SJSA1 (cell line): ENCODE measurements around the gene CSNK2A3. TPM values are rescaled to one million over a fixed set of nuclear protein-coding genes. Genes with fewer than 3 reads are reported as not detected.
"Not testable (repeated sequence)": the region's sequence is repeated elsewhere in the genome, so short reads cannot be mapped to it uniquely, and the experiment has no call there.

Experiments
- DNase-seq, 2 experiments: peaks; one replicate each; pipeline ENCODE4 v3.0.0-alpha.2; 2015 to 2020; ENCODE audit warnings: low spot score in 2 of 2, low read depth in 1 of 2
- H3K27ac ChIP-seq: fragments of 250-450 bp; sonication (Bioruptor Pico); 2 replicates; pipeline ENCODE4 v1.5.1; 2020; ENCODE audit warnings: mild to moderate bottlenecking, moderate library complexity
- H3K27me3 ChIP-seq: fragments of 250-450 bp; sonication (Bioruptor Pico); replicated peaks from 2 replicates; pipeline ENCODE4 v1.5.1; 2020; ENCODE audit warnings: mild to moderate bottlenecking, moderate library complexity
- H3K36me3 ChIP-seq: fragments of 250-450 bp; sonication (Bioruptor Pico); 2 replicates; pipeline ENCODE4 v1.5.1; 2020; ENCODE audit warnings: mild to moderate bottlenecking
- H3K4me1 ChIP-seq: fragments of 250-450 bp; sonication (Bioruptor Pico); replicated peaks from 2 replicates; pipeline ENCODE4 v1.6.1; 2021; ENCODE audit warnings: mild to moderate bottlenecking
- H3K4me3 ChIP-seq: fragments of 250-450 bp; sonication (Bioruptor Pico); 2 replicates; pipeline ENCODE4 v1.5.1; 2020; ENCODE audit warnings: mild to moderate bottlenecking
- H3K9me3 ChIP-seq: fragments of 250-450 bp; sonication (Bioruptor Pico); replicated peaks from 2 replicates; pipeline ENCODE4 v1.5.1; 2020; ENCODE audit warnings: mild to moderate bottlenecking
- total RNA-seq: library from RNA; depleted of rRNA; stranded (reverse); fragments of >200 nt; shearing (Covaris generic); gene quantifications from 2 replicates; pipeline ENCODE4 v1.2.3, GENCODE V29; 2014; rRNA removed

CSNK2A3 gene
- 0.53 and 2.3 TPM in 2 replicates for total RNA-seq

- not testable (repeated sequence) for H3K4me1 ChIP-seq, H3K36me3 ChIP-seq, H3K27ac ChIP-seq, DNase-seq, H3K27me3 ChIP-seq, H3K4me3 ChIP-seq, H3K9me3 ChIP-seq
Observed at GRCh38 chr11:11352878-11353277, at the start of gene CSNK2A3. Gene CSNK2A3 (minus strand): TSS chr11:11353250. CDS start chr11:11353119, 131 bp downstream.

GRCh38 chr11:11401960-11402535 is 49.0 kb upstream of the CSNK2A3 start:
- H3K27me3 ChIP-seq: no peaks in the 10 kb centered on the region
- H3K4me3 ChIP-seq: no peak overlapping the region
- no peaks in the 10 kb centered on the region for H3K36me3 ChIP-seq
- DNase-seq: no peak
- H3K27ac ChIP-seq: no peak overlapping the region
- H3K9me3 ChIP-seq: no peaks in the 10 kb centered on the region
- H3K4me1 ChIP-seq: no peaks in the 10 kb centered on the region

DNA sequence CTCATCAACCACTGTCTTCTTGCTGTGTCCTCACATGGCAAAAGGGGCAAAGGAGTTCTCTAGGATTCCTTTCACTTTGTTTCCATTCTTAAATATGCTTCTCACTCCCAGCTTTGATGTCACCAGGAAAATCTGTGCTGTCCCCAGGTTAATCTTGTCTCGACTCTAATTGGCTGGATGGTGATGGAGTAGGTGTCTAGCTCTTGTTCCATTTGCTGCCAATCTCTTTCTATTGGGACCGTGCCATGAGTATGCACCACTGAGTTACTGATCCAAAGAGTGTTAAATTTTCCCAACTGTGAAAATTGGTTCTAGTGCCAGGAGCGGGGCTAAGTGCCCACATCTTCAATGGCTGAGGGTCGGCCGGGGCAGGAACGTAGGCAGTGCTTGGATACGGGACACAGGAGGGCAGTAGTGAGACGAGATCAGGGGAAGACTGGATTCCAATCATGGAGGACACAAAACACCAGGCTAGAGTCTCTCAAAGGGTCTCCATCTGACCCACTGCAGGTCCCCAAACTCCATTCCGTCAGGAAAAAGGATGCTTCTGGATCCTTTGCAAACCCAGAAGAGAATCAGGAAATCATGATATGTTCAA is 47.7 kb upstream of the CSNK2A3 start:
- DNase-seq: no peak
- Histone ChIP-seq H3K27ac (no peak overlapping the region), H3K4me1 (peaks cover 6% of the 10 kb centered on the region; the same call in 1 of the 2 replicates), H3K9me3 (no peaks in the 10 kb centered on the region), H3K4me3 (no peak overlapping the region), H3K36me3 (no peaks in the 10 kb centered on the region), H3K27me3 (no peaks in the 10 kb centered on the region)

DNA sequence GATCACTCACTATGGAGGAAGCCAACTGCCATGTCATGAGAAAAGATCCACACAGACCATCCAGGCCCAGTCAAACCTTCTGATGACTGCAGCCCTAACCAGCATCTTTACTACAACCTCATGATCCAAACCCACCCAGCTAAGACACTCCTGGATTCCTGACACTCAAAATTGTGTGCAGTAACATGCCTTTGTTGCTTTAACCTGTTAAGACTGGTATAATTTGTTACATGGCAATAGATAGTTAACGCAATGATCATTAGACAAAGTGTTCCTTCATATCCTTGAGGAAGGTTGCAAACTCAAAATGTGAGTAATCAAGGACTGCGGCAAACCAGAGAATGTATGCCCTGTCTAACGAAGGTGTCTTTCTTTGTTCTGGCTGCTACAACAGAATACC is 47.1 kb upstream of the CSNK2A3 start:
- Histone ChIP-seq H3K4me1 (peaks cover 6% of the 10 kb centered on the region; the same call in 1 of the 2 replicates), H3K36me3 (no peaks in the 10 kb centered on the region), H3K27me3 (no peaks in the 10 kb centered on the region), H3K4me3 (no peak overlapping the region), H3K9me3 (no peaks in the 10 kb centered on the region), H3K27ac (no peak overlapping the region)
- DNase-seq: no peak

GRCh38 chr11:11397781-11398180 is 44.7 kb upstream of the CSNK2A3 start:
- Histone ChIP-seq H3K4me1 (peaks cover 6% of the 10 kb centered on the region; the same call in 1 of the 2 replicates), H3K9me3 (no peaks in the 10 kb centered on the region), H3K27me3 (no peaks in the 10 kb centered on the region), H3K27ac (no peak overlapping the region), H3K36me3 (no peaks in the 10 kb centered on the region), H3K4me3 (no peak overlapping the region)
- DNase-seq: no peak

GRCh38 chr11:11397036-11397415 is 44.0 kb upstream of the CSNK2A3 start:
- H3K9me3 ChIP-seq: no peaks in the 10 kb centered on the region
- H3K27ac ChIP-seq: no peak overlapping the region
- DNase-seq: no peak
- peaks cover 12% of the 10 kb centered on the region for H3K4me1 ChIP-seq
- H3K27me3 ChIP-seq: no peaks in the 10 kb centered on the region
- no peak overlapping the region for H3K4me3 ChIP-seq
- H3K36me3 ChIP-seq: no peaks in the 10 kb centered on the region

GRCh38 chr11:11396301-11397035 is 43.4 kb upstream of the CSNK2A3 start:
- Histone ChIP-seq H3K36me3 (no peaks in the 10 kb centered on the region), H3K9me3 (no peaks in the 10 kb centered on the region), H3K4me3 (no peak overlapping the region), H3K4me1 (peaks cover 18% of the 10 kb centered on the region), H3K27ac (no peak overlapping the region), H3K27me3 (no peaks in the 10 kb centered on the region)
- DNase-seq: peak in 1 of 2 experiments; percentile 50

GRCh38 chr11:11395126-11395525 is 42.1 kb upstream of the CSNK2A3 start:
- no peak overlapping the region for H3K4me3 ChIP-seq
- H3K27ac ChIP-seq: no peak overlapping the region
- H3K9me3 ChIP-seq: no peaks in the 10 kb centered on the region
- peaks cover 20% of the 10 kb centered on the region for H3K4me1 ChIP-seq
- no peaks in the 10 kb centered on the region for H3K36me3 ChIP-seq
- H3K27me3 ChIP-seq: no peaks in the 10 kb centered on the region
- no peak for DNase-seq

GRCh38 chr11:11394241-11394640 is 41.2 kb upstream of the CSNK2A3 start:
- Histone ChIP-seq H3K4me1 (peaks cover 20% of the 10 kb centered on the region), H3K9me3 (no peaks in the 10 kb centered on the region), H3K4me3 (no peak overlapping the region), H3K27ac (no peak overlapping the region), H3K36me3 (no peaks in the 10 kb centered on the region), H3K27me3 (no peaks in the 10 kb centered on the region)
- no peak for DNase-seq

GRCh38 chr11:11391796-11392463 is 38.9 kb upstream of the CSNK2A3 start:
- no peaks in the 10 kb centered on the region for H3K27me3 ChIP-seq
- no peak overlapping the region for H3K4me3 ChIP-seq
- peaks cover 20% of the 10 kb centered on the region for H3K4me1 ChIP-seq
- peak; percentile 60 to 69 for DNase-seq
- H3K36me3 ChIP-seq: no peaks in the 10 kb centered on the region
- H3K9me3 ChIP-seq: no peaks in the 10 kb centered on the region
- H3K27ac ChIP-seq: peak overlapping the region; percentile 30

DNA sequence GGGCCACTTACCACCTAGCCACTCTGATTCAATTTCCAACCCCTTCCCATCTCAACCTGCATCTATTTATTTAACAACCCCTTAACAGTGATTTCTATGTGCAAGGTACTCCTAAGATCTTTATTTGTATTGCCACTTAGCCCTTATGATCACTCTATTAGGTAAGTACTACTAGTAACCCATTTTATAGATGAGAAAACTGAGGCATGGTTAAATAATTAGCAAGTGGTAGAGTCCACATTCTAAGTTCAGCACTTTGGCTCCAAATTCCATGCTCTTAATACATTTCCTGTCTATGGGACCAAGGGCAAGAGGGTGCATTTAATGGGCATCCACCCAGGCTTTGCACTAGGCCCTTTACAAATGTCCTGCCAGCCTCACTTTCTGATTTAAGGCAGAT is 38.1 kb upstream of the CSNK2A3 start:
- Histone ChIP-seq H3K27ac (0 out of 2 replicates have a peak overlapping the region, but pooled peaks have one; percentile 24), H3K4me1 (peaks cover 14% of the 10 kb centered on the region), H3K4me3 (no peak overlapping the region), H3K27me3 (no peaks in the 10 kb centered on the region), H3K36me3 (no peaks in the 10 kb centered on the region), H3K9me3 (no peaks in the 10 kb centered on the region)
- no peak for DNase-seq

DNA sequence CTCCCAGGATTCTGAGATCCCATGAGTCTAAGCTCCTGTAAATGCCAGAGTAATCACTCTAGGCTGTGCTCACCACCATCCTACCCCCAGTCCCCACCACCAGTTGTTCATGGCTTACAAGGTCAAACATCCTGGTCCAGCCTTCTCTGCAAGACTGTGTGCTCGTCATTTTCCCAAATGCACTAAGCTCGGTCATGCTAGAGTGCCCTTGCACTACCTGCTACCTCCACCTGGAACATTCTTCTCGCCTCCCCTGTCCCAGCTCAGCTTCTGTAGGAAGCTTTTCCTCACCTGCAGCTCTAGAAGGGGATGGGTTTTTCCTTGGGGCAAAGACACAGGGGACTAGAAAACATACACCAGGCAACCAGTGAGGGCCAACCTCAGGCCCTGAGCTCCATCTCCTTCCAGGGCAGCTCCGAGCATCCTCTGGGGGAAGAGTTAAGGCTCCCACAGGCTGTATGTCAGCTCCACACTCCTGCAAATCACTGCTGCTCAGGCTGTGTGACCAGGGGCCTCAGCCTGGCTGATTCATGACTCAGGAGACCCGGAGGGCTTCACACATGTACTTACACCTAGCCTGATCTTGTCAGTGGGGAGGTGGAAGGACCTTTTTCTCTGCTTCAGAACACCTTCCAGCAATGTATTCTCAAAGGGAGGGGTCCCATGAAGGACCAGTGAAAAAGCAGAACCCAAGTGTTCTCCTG is 37.2 kb upstream of the CSNK2A3 start:
- no peaks in the 10 kb centered on the region for H3K27me3 ChIP-seq
- no peak overlapping the region for H3K27ac ChIP-seq
- H3K4me1 ChIP-seq: peaks cover 14% of the 10 kb centered on the region

GRCh38 chr11:11389238-11389637 is 36.2 kb upstream of the CSNK2A3 start:
- no peaks in the 10 kb centered on the region for H3K27me3 ChIP-seq
- H3K36me3 ChIP-seq: no peaks in the 10 kb centered on the region
- H3K27ac ChIP-seq: no peak overlapping the region
- DNase-seq: no peak
- peaks cover 14% of the 10 kb centered on the region for H3K4me1 ChIP-seq
- H3K4me3 ChIP-seq: no peak overlapping the region
- H3K9me3 ChIP-seq: no peaks in the 10 kb centered on the region

More for the DNA sequence above, 37.2 kb upstream of the CSNK2A3 start:
- no peak overlapping the region for H3K4me3 ChIP-seq
- no peaks in the 10 kb centered on the region for H3K36me3 ChIP-seq
- H3K9me3 ChIP-seq: no peaks in the 10 kb centered on the region
- no peak for DNase-seq
